ENCODE data around the gene GALNTL6.

Gene GALNTL6

DNA sequence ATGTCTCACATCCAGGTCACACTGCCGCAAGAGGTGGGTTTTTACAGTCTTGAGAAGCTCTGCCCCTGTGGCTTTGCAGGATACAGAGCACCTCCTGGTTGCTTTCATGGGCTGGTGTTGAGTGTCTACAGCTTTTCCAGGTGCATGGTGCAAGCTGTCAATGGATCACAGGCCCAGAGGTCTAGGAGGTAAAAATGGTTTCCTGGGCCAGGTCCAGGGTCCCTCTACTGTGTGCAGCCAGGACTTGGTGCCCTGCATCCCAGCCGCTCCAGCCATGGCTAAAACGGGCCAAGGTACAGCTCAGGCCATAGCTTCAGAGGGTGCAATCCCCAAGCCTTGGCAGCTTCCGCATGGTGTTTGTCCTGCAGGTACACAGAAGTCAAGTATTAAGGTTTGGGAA, 921.4 kb downstream of the GALNTL6 start:
- Mint-ChIP-seq H3K4me1 (ENCODE audit: low read depth) (no peaks in the 10 kb centered on the region), H3K9me3 (peaks cover 45% of the 10 kb centered on the region), H3K36me3 (ENCODE audit: low read depth) (no peaks in the 10 kb centered on the region), H3K27me3 (ENCODE audit: low read depth) (no peaks in the 10 kb centered on the region), H3K4me3 (no peak overlapping the region), H3K27ac (no peak overlapping the region)

DNA sequence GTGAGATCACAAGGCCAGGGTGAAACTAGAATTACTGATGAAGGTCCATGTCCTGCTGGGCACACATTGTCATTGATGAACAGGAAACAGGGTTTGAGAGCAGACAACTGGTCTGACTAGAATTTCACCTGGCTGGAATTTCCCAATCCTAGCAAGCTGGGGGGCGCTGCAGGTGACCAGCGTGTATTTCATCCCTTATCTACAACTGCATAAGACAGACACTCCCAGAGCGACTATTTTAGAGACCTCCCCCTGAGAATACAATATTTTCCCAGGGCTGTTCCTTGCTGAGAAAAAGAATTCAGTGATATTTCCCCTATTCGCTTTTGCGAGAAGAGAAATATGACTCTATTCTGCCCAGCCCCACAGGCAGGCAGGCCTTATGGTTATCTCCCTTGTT, 922.8 kb downstream of the GALNTL6 start:
- H3K27ac Mint-ChIP-seq, result no peak overlapping the region
- H3K9me3 Mint-ChIP-seq, result peaks cover 45% of the 10 kb centered on the region
- H3K4me3 Mint-ChIP-seq, result no peak overlapping the region
- no peaks in the 10 kb centered on the region for H3K4me1 Mint-ChIP-seq (ENCODE audit: low read depth)
- no peaks in the 10 kb centered on the region for H3K27me3 Mint-ChIP-seq (ENCODE audit: low read depth)
- no peaks in the 10 kb centered on the region for H3K36me3 Mint-ChIP-seq (ENCODE audit: low read depth)

DNA sequence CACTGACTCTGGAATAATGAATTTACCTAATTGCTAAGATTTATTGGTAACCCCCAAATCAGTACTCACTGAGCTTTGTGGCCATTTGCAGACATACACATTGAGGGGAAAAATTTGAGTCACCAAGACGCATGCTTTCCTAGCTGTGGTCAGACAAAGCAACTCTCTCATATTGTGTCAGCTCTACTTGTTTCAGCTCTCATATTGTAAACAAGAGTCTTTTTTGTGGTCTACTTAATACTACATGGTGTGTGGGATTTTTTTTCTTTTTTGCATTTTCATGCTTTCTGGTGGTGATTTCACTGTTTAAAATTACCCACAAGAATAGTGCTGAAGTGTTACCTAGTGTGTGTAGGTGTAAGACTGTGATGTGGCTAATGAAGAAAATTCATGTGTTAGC, 927.2 kb downstream of the GALNTL6 start:
- Mint-ChIP-seq H3K4me3 (no peak overlapping the region), H3K27me3 (ENCODE audit: low read depth) (no peaks in the 10 kb centered on the region), H3K9me3 (peaks cover 25% of the 10 kb centered on the region), H3K36me3 (ENCODE audit: low read depth) (no peaks in the 10 kb centered on the region), H3K27ac (no peak overlapping the region), H3K4me1 (ENCODE audit: low read depth) (no peaks in the 10 kb centered on the region)

DNA sequence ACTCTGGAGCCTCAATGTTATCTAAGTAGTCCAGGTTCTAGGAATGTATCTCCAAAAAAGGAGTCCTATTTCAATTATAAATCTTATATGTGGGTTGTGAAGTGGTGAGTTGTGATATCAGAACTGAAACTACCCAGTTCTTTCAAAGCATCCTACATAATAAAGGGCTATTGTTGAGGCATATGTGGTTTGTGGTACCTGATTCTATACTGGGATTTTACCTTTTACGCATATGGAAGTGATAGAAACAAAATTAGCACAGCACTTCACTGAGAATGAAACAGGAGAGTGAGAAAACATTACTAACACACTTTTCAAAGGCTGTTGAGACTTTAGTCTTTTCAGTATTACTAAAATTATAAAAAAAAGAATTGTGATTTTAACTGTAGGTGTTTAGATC, 937.7 kb downstream of the GALNTL6 start:
- Mint-ChIP-seq H3K36me3 (ENCODE audit: low read depth) (no peaks in the 10 kb centered on the region), H3K4me1 (ENCODE audit: low read depth) (no peaks in the 10 kb centered on the region), H3K27ac (no peak overlapping the region), H3K27me3 (ENCODE audit: low read depth) (no peaks in the 10 kb centered on the region), H3K9me3 (no peaks in the 10 kb centered on the region), H3K4me3 (no peak overlapping the region)

DNA sequence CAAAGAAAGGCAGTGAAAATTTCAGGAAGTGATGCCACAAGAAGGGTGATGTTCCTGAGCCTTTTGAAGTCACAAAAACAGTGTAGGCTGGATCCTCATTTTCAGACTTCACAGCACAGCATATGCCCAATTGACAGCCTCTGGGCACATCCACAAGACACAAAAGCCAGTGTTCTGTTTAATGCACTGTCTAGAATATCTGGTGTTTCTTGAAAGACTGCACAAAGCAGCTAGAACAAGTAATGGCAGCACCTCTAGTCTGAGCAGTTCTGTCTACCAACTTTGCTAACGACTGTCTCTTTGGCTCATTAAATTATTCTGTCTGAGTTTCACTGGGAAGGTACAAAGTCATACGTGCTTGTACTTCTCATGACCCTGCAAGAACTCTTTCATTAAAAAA, 938.3 kb downstream of the GALNTL6 start:
- Mint-ChIP-seq H3K27me3 (ENCODE audit: low read depth) (no peaks in the 10 kb centered on the region), H3K36me3 (ENCODE audit: low read depth) (no peaks in the 10 kb centered on the region), H3K27ac (no peak overlapping the region), H3K9me3 (no peaks in the 10 kb centered on the region), H3K4me3 (no peak overlapping the region), H3K4me1 (ENCODE audit: low read depth) (no peaks in the 10 kb centered on the region)

DNA sequence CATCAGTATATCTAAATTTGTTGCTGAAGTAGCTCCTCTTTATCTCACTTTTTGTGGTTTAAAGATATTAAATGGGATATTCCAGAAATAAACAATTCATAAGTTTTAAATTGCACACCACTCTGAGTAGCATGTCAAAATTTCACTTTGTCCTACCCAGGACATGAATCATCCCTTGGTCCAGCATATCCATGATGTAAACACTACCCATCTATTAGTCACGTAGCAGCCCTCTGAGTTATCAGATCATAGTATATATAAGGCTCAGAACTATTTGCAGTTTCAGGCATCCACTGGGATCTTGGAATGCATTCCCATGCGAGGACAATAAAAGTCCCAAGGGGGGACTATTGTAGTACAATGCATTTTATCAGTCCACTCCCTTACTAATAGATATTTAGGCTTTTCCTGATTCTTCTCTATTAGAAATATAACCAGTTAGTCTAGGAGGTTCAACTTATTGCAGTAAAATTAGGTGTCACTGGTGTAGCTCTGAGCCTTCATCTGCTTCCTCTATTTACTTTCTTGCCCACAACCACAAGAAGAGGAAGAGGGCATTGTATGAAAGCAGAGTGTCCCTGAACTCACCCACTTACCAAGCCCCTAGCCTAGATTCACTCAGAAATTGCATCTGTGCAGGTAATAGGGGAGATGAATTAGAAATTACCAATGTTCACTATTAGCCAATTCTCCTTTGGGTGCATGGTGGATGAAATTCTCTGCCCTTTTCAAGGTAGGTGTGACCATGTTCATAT, 945.6 kb downstream of the GALNTL6 start:
- Mint-ChIP-seq H3K27me3 (ENCODE audit: low read depth) (no peaks in the 10 kb centered on the region), H3K4me3 (no peak overlapping the region), H3K36me3 (ENCODE audit: low read depth) (no peaks in the 10 kb centered on the region), H3K27ac (no peak overlapping the region), H3K9me3 (no peaks in the 10 kb centered on the region), H3K4me1 (ENCODE audit: low read depth) (no peaks in the 10 kb centered on the region)

DNA sequence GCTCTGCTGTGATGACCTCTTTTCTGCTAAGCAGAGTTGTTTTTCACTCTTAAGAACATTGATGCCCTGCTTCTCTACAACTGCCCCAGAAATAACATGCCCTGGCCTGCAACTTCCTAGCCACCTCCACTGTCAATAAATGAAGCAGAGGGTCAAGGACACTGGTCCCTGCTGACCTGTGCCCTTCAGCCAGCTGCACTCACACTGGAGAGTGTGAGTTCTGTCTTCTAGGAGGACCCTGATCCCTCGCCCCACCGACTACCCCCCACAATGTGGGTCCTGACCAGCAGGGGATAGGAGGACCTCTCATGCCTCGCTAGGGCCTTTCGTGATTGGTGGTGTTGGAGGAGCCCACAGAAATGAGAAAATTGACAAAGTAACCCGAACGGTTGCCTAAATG, 947.3 kb downstream of the GALNTL6 start:
- Mint-ChIP-seq H3K9me3 (no peaks in the 10 kb centered on the region), H3K4me3 (no peak overlapping the region), H3K27me3 (ENCODE audit: low read depth) (no peaks in the 10 kb centered on the region), H3K36me3 (ENCODE audit: low read depth) (no peaks in the 10 kb centered on the region), H3K27ac (no peak overlapping the region), H3K4me1 (ENCODE audit: low read depth) (no peaks in the 10 kb centered on the region)

DNA sequence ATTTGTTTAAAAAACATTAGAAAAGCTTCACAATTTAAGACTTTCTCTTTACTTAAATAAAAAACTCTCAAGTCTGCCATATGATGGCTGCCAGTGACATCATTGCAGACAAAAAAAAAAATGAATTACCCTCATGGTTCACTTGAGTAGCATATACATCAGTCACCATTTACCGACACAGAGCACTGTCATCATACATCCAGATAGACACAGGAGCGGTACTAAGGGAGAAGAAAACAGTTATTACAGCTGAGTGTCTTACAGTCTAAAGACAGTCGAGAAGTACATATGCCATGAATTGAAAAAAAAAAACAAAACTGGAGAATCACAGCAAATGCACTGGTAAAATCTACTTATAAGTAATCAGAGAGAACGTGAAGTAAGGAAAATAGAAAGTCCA, 949.7 kb downstream of the GALNTL6 start:
- H3K4me1 Mint-ChIP-seq (ENCODE audit: low read depth), result no peaks in the 10 kb centered on the region
- H3K9me3 Mint-ChIP-seq, result no peaks in the 10 kb centered on the region
- H3K27ac Mint-ChIP-seq, result no peak overlapping the region
- no peaks in the 10 kb centered on the region for H3K27me3 Mint-ChIP-seq (ENCODE audit: low read depth)
- no peaks in the 10 kb centered on the region for H3K36me3 Mint-ChIP-seq (ENCODE audit: low read depth)
- H3K4me3 Mint-ChIP-seq, result no peak overlapping the region

DNA sequence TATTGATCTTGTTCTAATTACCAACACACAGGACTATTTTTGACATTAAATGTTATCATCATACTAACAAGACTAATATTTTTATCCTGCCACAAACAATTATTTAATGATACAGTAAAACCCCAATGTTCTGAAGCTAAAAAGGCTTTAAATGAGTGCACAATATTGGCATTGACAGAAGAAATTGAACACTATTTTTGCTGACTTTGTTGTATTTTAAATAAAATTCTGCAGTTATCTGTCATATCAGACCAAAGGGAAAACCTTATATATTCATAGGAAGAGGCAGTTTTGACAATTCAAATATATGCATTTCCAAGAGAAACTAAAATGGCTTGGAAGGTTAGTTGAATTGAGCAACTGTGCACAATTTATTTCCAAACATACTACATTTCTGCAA, 957.6 kb downstream of the GALNTL6 start:
- Mint-ChIP-seq H3K27ac (no peak overlapping the region), H3K36me3 (ENCODE audit: low read depth) (no peaks in the 10 kb centered on the region)

DNA sequence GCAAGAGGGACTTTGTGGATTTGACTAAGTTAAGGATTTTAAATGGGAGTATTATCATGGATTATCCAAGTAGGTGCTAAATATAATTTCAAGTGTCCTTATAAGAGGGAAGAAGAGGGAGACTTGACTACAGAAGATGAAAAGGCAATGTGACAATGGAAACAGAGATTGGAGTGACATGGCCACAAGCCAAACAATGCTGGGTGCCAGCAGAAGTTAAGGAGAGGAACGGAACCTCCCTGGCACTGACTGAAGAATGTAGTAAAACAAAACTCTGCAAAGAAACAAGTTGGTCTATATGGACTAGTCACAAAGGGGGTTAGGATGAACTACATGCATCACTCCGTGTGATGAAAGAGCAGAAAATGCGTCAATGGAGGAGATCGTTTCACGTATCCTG, 959.6 kb downstream of the GALNTL6 start:
- Mint-ChIP-seq H3K36me3 (ENCODE audit: low read depth) (no peaks in the 10 kb centered on the region), H3K27me3 (ENCODE audit: low read depth) (no peaks in the 10 kb centered on the region), H3K4me3 (no peak overlapping the region), H3K27ac (no peak overlapping the region), H3K4me1 (ENCODE audit: low read depth) (no peaks in the 10 kb centered on the region), H3K9me3 (no peaks in the 10 kb centered on the region)

More for the DNA sequence above, 957.6 kb downstream of the GALNTL6 start:
- Mint-ChIP-seq H3K4me3 (no peak overlapping the region), H3K27me3 (ENCODE audit: low read depth) (no peaks in the 10 kb centered on the region), H3K9me3 (no peaks in the 10 kb centered on the region), H3K4me1 (ENCODE audit: low read depth) (no peaks in the 10 kb centered on the region)

DNA sequence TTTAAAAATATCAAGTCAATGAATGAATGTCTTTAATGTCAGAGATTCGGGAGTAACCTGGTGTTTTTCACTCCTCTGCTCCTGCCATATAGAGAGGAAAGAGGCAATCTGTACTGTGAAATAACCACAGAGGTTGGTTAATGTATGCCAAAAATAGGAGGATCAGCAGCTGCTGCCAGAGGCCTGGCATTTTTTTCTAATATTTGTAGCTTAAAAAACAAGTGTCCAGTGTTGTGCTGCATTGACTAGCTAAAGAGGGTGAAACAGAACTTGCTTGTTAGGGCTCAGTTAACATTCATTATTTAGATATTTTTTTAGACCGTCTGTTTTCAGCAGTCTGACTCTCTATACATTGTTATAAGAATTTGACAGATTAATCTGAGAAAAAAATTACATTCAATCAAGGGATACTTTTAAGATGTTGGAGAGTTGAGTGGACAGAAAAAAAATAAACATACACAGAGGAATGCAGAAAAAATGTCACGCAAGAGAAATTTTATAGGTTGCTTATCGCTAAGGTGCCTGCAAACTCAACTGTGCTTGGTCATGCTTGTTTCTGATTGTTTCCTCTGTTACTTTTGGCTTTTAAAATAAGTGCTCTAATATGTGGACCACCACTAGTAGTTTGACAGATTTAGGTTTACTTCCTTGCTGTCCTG, 963.1 kb downstream of the GALNTL6 start:
- Mint-ChIP-seq H3K9me3 (no peaks in the 10 kb centered on the region), H3K4me1 (ENCODE audit: low read depth) (no peaks in the 10 kb centered on the region), H3K27ac (no peak overlapping the region), H3K4me3 (no peak overlapping the region), H3K36me3 (ENCODE audit: low read depth) (no peaks in the 10 kb centered on the region), H3K27me3 (ENCODE audit: low read depth) (no peaks in the 10 kb centered on the region)

DNA sequence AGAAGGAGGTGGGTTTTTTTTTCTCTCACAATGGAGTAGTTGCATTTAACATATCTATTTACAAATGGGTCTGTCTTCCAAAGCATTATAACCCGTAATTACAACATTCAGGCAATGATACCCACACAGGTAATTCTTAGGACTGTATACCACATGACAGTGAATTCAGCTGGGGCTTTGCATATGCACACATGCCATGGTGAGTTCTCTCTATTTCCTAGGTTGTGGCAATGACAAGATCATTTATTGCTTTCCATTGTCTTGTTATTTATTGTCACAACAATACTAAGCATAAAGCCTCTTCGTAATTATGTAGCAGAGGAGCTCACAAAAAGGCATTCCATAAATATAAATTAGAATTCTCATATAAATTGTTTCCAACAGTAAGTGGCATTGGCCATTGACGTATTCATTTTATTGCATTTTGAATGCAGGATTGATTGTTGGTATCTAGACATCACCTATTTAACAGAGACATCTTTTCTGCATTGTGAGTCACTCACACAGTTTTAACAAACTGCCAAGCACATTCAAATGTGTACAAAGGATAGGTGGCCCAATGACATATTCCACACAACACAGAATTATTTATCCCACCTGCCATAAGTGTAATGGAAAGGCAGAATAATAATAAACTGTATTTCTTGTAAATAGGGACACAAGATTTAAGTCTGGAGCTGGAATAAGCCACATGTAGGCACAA, 964.7 kb downstream of the GALNTL6 start:
- H3K4me3 Mint-ChIP-seq, result no peak overlapping the region
- no peaks in the 10 kb centered on the region for H3K9me3 Mint-ChIP-seq
- H3K27ac Mint-ChIP-seq, result no peak overlapping the region
- no peaks in the 10 kb centered on the region for H3K27me3 Mint-ChIP-seq (ENCODE audit: low read depth)
- H3K4me1 Mint-ChIP-seq (ENCODE audit: low read depth), result no peaks in the 10 kb centered on the region
- no peaks in the 10 kb centered on the region for H3K36me3 Mint-ChIP-seq (ENCODE audit: low read depth)

DNA sequence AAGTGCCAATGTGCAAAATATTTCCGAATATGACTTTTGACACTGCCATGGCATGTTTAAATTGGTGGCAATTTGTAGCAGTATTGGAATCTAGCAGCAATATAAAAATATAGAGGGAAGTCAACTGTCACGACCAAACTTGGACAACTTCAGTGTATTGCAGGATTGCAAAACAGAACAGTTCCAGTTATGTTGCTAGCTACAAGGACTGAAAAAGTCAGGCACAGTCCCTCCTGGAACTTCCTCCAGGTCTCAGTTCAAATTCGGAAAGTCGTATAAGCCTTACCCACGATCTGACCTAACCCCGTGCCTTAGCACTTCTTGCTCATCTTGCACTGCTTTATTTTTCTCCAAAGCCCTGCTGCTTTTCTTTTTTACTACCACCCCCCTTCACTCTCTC, 965.4 kb downstream of the GALNTL6 start:
- Mint-ChIP-seq H3K27ac (no peak overlapping the region), H3K4me3 (no peak overlapping the region), H3K4me1 (ENCODE audit: low read depth) (no peaks in the 10 kb centered on the region), H3K27me3 (ENCODE audit: low read depth) (no peaks in the 10 kb centered on the region), H3K36me3 (ENCODE audit: low read depth) (no peaks in the 10 kb centered on the region), H3K9me3 (no peaks in the 10 kb centered on the region)

DNA sequence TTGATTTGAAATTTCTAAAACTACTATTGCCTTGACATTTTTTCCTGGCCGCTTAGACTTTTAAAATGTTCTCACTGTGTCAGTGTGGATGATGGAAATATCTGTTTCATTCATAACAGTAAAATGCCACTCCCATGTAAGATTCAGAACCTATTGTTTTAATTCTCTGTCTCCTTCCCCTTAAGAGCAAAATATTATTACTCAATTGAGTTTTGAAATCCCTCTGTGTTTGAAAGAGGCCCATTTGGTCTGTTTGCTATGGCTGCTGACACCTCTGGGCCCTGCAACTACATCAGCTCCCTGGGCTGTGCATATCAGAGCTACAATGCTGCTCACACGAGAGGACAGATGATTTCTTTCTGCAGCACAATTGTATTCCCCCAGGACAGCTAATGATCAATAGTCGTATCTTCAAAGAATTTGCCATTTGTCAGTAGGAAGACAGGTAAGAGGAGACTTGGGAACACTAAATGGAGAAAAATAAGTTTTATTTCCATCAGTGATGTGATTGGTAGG, 967.4 kb downstream of the GALNTL6 start:
- Mint-ChIP-seq H3K4me3 (no peak overlapping the region), H3K27ac (no peak overlapping the region), H3K36me3 (ENCODE audit: low read depth) (no peaks in the 10 kb centered on the region), H3K9me3 (no peaks in the 10 kb centered on the region), H3K4me1 (ENCODE audit: low read depth) (no peaks in the 10 kb centered on the region), H3K27me3 (ENCODE audit: low read depth) (no peaks in the 10 kb centered on the region)

DNA sequence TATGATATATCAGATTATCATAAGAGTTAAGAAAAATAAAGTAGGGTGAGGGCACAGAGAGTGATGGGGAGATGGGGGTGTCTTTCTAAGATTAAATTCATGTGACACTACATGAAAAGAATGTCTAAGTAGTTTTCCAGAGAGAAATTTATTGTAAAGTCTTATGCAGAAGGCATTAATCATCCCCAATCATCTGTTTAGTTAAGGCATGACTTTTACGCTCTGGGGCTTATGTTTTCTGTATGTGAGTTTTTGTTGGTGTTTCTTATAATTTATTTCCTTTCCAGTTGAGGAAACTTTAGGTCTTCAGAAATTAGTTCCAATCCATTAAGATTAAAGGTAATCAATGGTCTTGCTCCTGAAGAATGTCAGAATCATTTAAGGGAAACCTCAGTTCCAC, 972.4 kb downstream of the GALNTL6 start:
- no peak overlapping the region for H3K27ac Mint-ChIP-seq
- H3K4me3 Mint-ChIP-seq, result no peak overlapping the region
- H3K36me3 Mint-ChIP-seq (ENCODE audit: low read depth), result no peaks in the 10 kb centered on the region
- H3K4me1 Mint-ChIP-seq (ENCODE audit: low read depth), result no peaks in the 10 kb centered on the region
- no peaks in the 10 kb centered on the region for H3K27me3 Mint-ChIP-seq (ENCODE audit: low read depth)
- no peaks in the 10 kb centered on the region for H3K9me3 Mint-ChIP-seq
